GM21786 (cell line): ENCODE measurements around the gene HOXA4.

ENCODE experiments used
- ATAC-seq: cut with Tn5 transposase; IDR thresholded peaks from one replicate; pipeline ENCODE4 v1.9.1; 2021; ENCODE audit not compliant: unreplicated experiment

The HOXA4 gene

GRCh38 chr7:27095050-27095896 is 35.3 kb downstream of the HOXA4 start:
- ATAC-seq: no peak

- ATAC-seq: no peak
These were observed 36.1 kb downstream of the HOXA4 start for GRCh38 chr7:27094304-27095049.

GRCh38 chr7:27093184-27093895 is 37.2 kb downstream of the HOXA4 start:
- no peak for ATAC-seq

- no peak for ATAC-seq
These were observed 37.8 kb downstream of the HOXA4 start for GRCh38 chr7:27092819-27093110.

- ATAC-seq: no peak
These were observed 38.4 kb downstream of the HOXA4 start for GRCh38 chr7:27091941-27092818.

GRCh38 chr7:27091105-27091504 is 39.5 kb downstream of the HOXA4 start:
- no peak for ATAC-seq

GRCh38 chr7:27088002-27088922 is 42.3 kb downstream of the HOXA4 start:
- no peak for ATAC-seq

GRCh38 chr7:27083646-27084045 is 46.9 kb downstream of the HOXA4 start:
- ATAC-seq: peak; percentile 84

GRCh38 chr7:27082171-27082570 is 48.4 kb downstream of the HOXA4 start:
- ATAC-seq: no peak

GRCh38 chr7:27080844-27081436 is 49.6 kb downstream of the HOXA4 start:
- no peak for ATAC-seq

GRCh38 chr7:27079234-27079975 is 51.2 kb downstream of the HOXA4 start:
- ATAC-seq: no peak

- ATAC-seq: no peak
These were observed 51.8 kb downstream of the HOXA4 start for GRCh38 chr7:27078616-27079233.
